Vagina (tissue), 2 donors: ENCODE data around the gene UBE2E2. TPM values are rescaled to one million over a fixed set of nuclear protein-coding genes. Genes with fewer than 3 reads are reported as not detected.

Experiments used
- DNase-seq, 2 donors: peaks; one replicate each; pipeline ENCODE4 v3.0.0-alpha.2; 2017; ENCODE audit errors: extremely low spot score in 2 of 2
- H3K27ac ChIP-seq: fragments of 200-600 bp; sonication (generic); one replicate; pipeline ENCODE4 v1.5.1; 2019
- H3K27me3 ChIP-seq: fragments of 200-600 bp; sonication (generic); one replicate; pipeline ENCODE4 v1.5.1; 2019
- H3K36me3 ChIP-seq, 2 donors: fragments of 200-600 bp; sonication (generic); one replicate each; pipeline ENCODE4 v1.5.1; 2017 to 2019
- H3K4me1 ChIP-seq: fragments of 200-600 bp; sonication (generic); one replicate; pipeline ENCODE4 v1.5.1; 2019
- H3K4me3 ChIP-seq, 2 donors: fragments of 200-600 bp; sonication (generic); 1 replicate in 1 of 2; 2 replicates in 1 of 2; pipeline ENCODE4 v1.5.1; 2016 to 2019
- H3K9me3 ChIP-seq: fragments of 200-600 bp; sonication (generic); one replicate; pipeline ENCODE4 v1.5.1; 2019
- CTCF ChIP-seq, 3 experiments: fragments of 450-650 bp in 2 of 3; fragments of 200-600 bp in 1 of 3; sonication (generic) in 1 of 3; IDR thresholded peaks; one replicate each; pipeline ENCODE4 v1.5.1; 2017 to 2019; ENCODE audit warnings: antibody characterized with exemption in 3 of 3, mild to moderate bottlenecking in 2 of 3, moderate library complexity in 2 of 3
- POLR2A ChIP-seq, 2 donors: fragments of 450-650 bp; IDR thresholded peaks; one replicate each; pipeline ENCODE4 v1.6.1; 2017; ENCODE audit warnings: antibody characterized with exemption in 2 of 2, mild to moderate bottlenecking in 2 of 2, moderate library complexity in 2 of 2
- POLR2AphosphoS5 ChIP-seq, 2 donors: sonication (generic); formaldehyde crosslinking; IDR thresholded peaks; one replicate each; pipeline ENCODE4 v1.9.0; 2017; ENCODE audit warnings: antibody characterized with exemption in 2 of 2, mild to moderate bottlenecking in 2 of 2, low read depth in 1 of 2; ENCODE audit not compliant: insufficient read depth in 1 of 2
- intact Hi-C: fragments of 100-400 bp; cut with DNase I; formaldehyde crosslinking; loops from one replicate; pipeline ENCODE4 v1.15.1; 2023
- total RNA-seq: library from RNA; depleted of rRNA; stranded (reverse); fragments of >200 nt; gene quantifications from one replicate; pipeline ENCODE4 v1.2.3, GENCODE V29; 2016

The UBE2E2 gene
- total RNA-seq, 1 donor from 2014 or later, result 31.2 TPM

DNA sequence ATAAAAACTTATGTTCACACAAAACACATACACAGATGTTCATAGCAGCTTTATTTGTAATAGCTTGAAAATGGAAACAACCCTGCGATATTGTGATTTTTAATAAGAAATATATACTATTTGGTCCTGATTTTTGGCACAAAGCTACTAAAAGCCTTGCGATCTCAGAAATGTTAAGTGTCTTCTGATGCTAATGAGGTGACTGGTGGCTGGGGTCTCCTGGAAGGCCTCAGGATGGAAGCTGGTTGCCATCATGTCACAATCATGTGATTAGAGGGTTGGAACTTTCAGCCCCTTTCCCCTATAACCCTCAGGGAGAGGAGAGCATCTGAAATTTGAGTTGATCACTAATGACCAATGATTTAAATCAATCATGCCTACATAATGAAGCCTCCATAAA lies 324.2 kb downstream of the UBE2E2 start:
- Histone ChIP-seq H3K9me3 (no peaks in the 10 kb centered on the region), H3K27ac (no peak overlapping the region), H3K27me3 (no peaks in the 10 kb centered on the region), H3K36me3 (peaks cover 0 to under 1% of the 10 kb centered on the region in 2 donors), H3K4me1 (no peaks in the 10 kb centered on the region), H3K4me3 (no peak overlapping the region)
- TF ChIP-seq POLR2AphosphoS5 (IDR thresholded peaks at IDR 0.05; ENCODE audit: insufficient read depth in 1 of 2, low read depth in 1 of 2) (no peak), CTCF (IDR thresholded peaks at IDR 0.05) (no peak), POLR2A (IDR thresholded peaks at IDR 0.05) (no peak)
- intact Hi-C loops, result no loop called here
- DNase-seq, result no peak

DNA sequence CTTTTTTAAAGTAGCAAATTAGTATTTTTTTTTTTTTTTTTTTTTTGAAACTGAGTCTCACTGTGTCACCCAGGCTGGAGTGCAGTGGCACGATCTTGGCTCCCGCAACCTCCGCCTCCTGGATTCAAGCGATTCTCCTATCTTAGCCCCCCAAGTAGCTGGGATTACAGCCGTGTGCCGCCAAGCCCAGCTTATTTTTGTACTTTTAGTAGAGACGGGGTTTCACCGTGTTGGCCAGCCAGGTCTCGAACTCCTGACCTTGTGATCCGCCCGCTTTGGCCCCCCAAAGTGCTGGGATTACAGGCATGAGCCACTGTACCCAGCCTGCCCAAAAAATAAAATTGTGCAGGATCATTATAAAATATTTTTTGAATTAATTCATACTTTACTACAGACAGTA lies 330.5 kb downstream of the UBE2E2 start:
- intact Hi-C loops, result no loop called here
- Histone ChIP-seq H3K27ac (no peak overlapping the region), H3K9me3 (no peaks in the 10 kb centered on the region), H3K4me1 (no peaks in the 10 kb centered on the region), H3K27me3 (no peaks in the 10 kb centered on the region), H3K36me3 (peaks cover 0 to 5% of the 10 kb centered on the region in 2 donors), H3K4me3 (no peak overlapping the region)
- TF ChIP-seq POLR2A (IDR thresholded peaks at IDR 0.05) (no peak), POLR2AphosphoS5 (IDR thresholded peaks at IDR 0.05; ENCODE audit: insufficient read depth in 1 of 2, low read depth in 1 of 2) (no peak), CTCF (IDR thresholded peaks at IDR 0.05) (no peak)
- DNase-seq, result no peak

DNA sequence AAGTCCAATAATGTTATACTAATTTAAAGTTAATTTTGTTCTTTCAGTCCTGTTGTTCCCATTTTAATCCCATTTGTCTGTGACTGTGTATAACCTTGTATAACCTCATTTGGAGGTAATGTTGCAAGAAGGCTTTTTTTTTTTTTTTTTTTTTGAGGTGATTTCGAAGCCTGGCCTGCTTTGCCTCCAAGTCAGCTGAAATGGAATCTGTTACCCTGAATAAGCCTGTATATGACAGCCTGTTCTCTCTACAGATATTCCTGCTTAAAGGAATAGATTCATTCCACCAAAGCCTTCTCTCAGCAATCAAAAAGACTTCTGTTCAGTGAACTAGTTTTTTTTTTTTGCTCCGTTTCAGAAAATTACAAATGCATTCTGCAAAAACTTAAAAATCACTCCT lies 330.9 kb downstream of the UBE2E2 start:
- H3K27me3 ChIP-seq, result no peaks in the 10 kb centered on the region
- no peak overlapping the region for H3K4me3 ChIP-seq
- no peak for DNase-seq
- no peak overlapping the region for H3K27ac ChIP-seq
- peaks cover 0 to 5% of the 10 kb centered on the region in 2 donors for H3K36me3 ChIP-seq
- no peak for TF ChIP-seq CTCF (IDR thresholded peaks at IDR 0.05)
- TF ChIP-seq POLR2A (IDR thresholded peaks at IDR 0.05), result no peak
- TF ChIP-seq POLR2AphosphoS5 (IDR thresholded peaks at IDR 0.05; ENCODE audit: insufficient read depth in 1 of 2, low read depth in 1 of 2), result no peak
- H3K4me1 ChIP-seq, result no peaks in the 10 kb centered on the region
- intact Hi-C loops, result no loop called here
- H3K9me3 ChIP-seq, result no peaks in the 10 kb centered on the region

DNA sequence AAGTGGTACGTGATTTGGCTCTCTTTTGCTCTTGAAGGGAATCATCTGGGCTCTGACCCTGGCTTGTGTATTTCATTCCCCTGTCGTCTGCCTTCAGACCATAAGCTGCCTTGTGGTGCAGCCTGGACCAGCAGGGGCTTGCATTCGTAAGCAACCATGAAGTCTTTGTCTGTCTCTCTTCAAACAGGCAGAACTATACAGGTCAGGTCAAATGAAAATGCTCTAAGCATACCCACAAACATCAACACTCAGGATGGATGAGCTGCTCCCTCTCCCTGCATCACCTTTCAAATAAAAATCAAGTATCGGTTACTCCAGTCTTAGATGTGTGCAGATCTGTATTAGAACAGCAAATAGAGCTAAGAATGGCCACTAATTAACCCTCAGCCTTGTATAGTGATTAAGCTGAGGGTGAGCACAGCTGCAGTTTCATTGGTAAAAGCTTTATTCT lies 334.0 kb downstream of the UBE2E2 start:
- Histone ChIP-seq H3K4me3 (no peak overlapping the region), H3K27me3 (no peaks in the 10 kb centered on the region), H3K36me3 (peaks cover 0 to 5% of the 10 kb centered on the region in 2 donors), H3K9me3 (no peaks in the 10 kb centered on the region), H3K4me1 (no peaks in the 10 kb centered on the region), H3K27ac (no peak overlapping the region)
- TF ChIP-seq CTCF (IDR thresholded peaks at IDR 0.05), result no peak
- TF ChIP-seq POLR2AphosphoS5 (IDR thresholded peaks at IDR 0.05; ENCODE audit: insufficient read depth in 1 of 2, low read depth in 1 of 2), result no peak
- TF ChIP-seq POLR2A (IDR thresholded peaks at IDR 0.05), result no peak
- no peak for DNase-seq
- intact Hi-C loops, result no loop called here

DNA sequence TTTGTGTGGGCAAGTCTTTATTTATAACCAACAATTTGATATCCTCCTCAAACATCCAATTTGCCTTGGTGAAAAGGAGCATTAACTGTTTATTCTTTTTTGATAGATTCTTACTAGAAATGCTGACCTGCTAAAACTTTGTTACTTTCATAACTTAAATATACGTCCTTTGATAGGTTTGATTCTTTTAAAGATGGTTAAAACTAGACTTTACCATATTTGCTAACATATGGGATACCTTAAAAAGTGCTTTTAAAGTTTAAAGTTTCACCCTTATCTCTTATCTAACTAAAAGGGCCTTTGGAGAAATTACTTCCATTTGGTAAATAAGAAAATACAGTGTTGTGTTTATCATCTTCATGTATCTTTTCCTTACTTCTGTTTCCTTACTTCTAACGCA lies 336.1 kb downstream of the UBE2E2 start:
- H3K4me3 ChIP-seq, result no peak overlapping the region
- intact Hi-C loops, result no loop called here
- no peaks in the 10 kb centered on the region for H3K9me3 ChIP-seq
- no peak overlapping the region for H3K27ac ChIP-seq
- no peak for TF ChIP-seq POLR2A (IDR thresholded peaks at IDR 0.05)
- DNase-seq, result no peak
- no peaks in the 10 kb centered on the region for H3K27me3 ChIP-seq
- H3K4me1 ChIP-seq, result no peaks in the 10 kb centered on the region
- no peaks in the 10 kb centered on the region for H3K36me3 ChIP-seq

GRCh38 chr3:23540600-23540999 lies 337.5 kb downstream of the UBE2E2 start:
- H3K4me1 ChIP-seq, result no peaks in the 10 kb centered on the region
- no peak for TF ChIP-seq CTCF (IDR thresholded peaks at IDR 0.05)
- TF ChIP-seq POLR2AphosphoS5 (IDR thresholded peaks at IDR 0.05; ENCODE audit: insufficient read depth in 1 of 2, low read depth in 1 of 2), result no peak
- no peak for TF ChIP-seq POLR2A (IDR thresholded peaks at IDR 0.05)
- DNase-seq, result no peak

More at GRCh38 chr3:23540600-23540999, 337.5 kb downstream of the UBE2E2 start:
- H3K4me3 ChIP-seq, result no peak overlapping the region
- no peak overlapping the region for H3K27ac ChIP-seq
- no peaks in the 10 kb centered on the region for H3K36me3 ChIP-seq
- intact Hi-C loops, result no loop called here
- H3K9me3 ChIP-seq, result no peaks in the 10 kb centered on the region
- H3K27me3 ChIP-seq, result no peaks in the 10 kb centered on the region
